Effector memory CD8-positive, alpha-beta T cell (primary cell): ENCODE data around the gene SULT1A2.
"Not testable (repeated sequence)": the region's sequence is repeated elsewhere in the genome, so short reads cannot be mapped to it uniquely, and the experiment has no call there.

ENCODE experiments used
- ATAC-seq: fragments of 150-1000 bp; cut with Tn5 transposase; replicated peaks from 2 replicates; pipeline ENCODE4 v1.10.0; 2021; ENCODE audit warnings: mild to moderate bottlenecking, moderate library complexity
- DNase-seq, 3 experiments: peaks; one replicate each; pipeline ENCODE4 v3.0.0; 2021
- H3K27ac Mint-ChIP-seq, 2 donors: one replicate each; pipeline ENCODE4 v1.8.0; 2022; ENCODE audit warnings: mild to moderate bottlenecking in 2 of 2, mixed read lengths in 2 of 2, moderate library complexity in 2 of 2
- H3K27me3 Mint-ChIP-seq, 2 donors: one replicate each; pipeline ENCODE4 v1.8.0; 2022; ENCODE audit warnings: mixed read lengths in 2 of 2
- H3K36me3 Mint-ChIP-seq: one replicate; pipeline ENCODE4 v1.8.0; 2022; ENCODE audit warnings: mild to moderate bottlenecking, moderate library complexity, mixed read lengths; ENCODE audit not compliant: insufficient read depth
- H3K4me1 Mint-ChIP-seq, 2 donors: one replicate each; pipeline ENCODE4 v1.8.0; 2022; ENCODE audit warnings: low read depth in 2 of 2, mixed read lengths in 2 of 2
- H3K4me3 Mint-ChIP-seq, 2 donors: one replicate each; pipeline ENCODE4 v1.8.0; 2022; ENCODE audit warnings: mild to moderate bottlenecking in 2 of 2, mixed read lengths in 2 of 2, moderate library complexity in 2 of 2
- H3K9me3 Mint-ChIP-seq, 2 donors: one replicate each; pipeline ENCODE4 v1.8.0; 2022; ENCODE audit warnings: mixed read lengths in 2 of 2
- total RNA-seq, 9 experiments: gene quantifications; one replicate each; lab custom pipeline; 2026; lab: John Stamatoyannopoulos, UW

SULT1A2 gene
- 0 to 0.49 (median 0) reads per million in 9 experiments for total RNA-seq

GRCh38 chr16:28596840-28597691, at the start of gene SULT1A2:
SULT1A2 (minus strand) TSS chr16:28597050; CDS start chr16:28595930, 1,120 bp downstream.
- Mint-ChIP-seq H3K4me3 (no peak within 1 kb of the TSS), H3K9me3 (no peaks in the 10 kb centered on the region), H3K27ac (peak within 1 kb of the TSS in 1 of 2 donors; percentile 29), H3K36me3 (peaks cover 7% of the 10 kb centered on the region), H3K4me1 (peaks cover 0 to 5% of the 10 kb centered on the region in 2 donors), H3K27me3 (no peaks in the 10 kb centered on the region)
- ATAC-seq (no peak), DNase-seq (no peak)

GRCh38 chr16:28639959-28640358, 43.1 kb upstream of the SULT1A2 start:
- not testable (repeated sequence) for H3K4me1 Mint-ChIP-seq, ATAC-seq, H3K9me3 Mint-ChIP-seq, H3K27ac Mint-ChIP-seq, H3K4me3 Mint-ChIP-seq, H3K36me3 Mint-ChIP-seq, DNase-seq, H3K27me3 Mint-ChIP-seq

GRCh38 chr16:28638359-28638758, 41.5 kb upstream of the SULT1A2 start:
- H3K27ac Mint-ChIP-seq, DNase-seq, H3K4me3 Mint-ChIP-seq, H3K4me1 Mint-ChIP-seq, ATAC-seq, H3K36me3 Mint-ChIP-seq, H3K9me3 Mint-ChIP-seq, H3K27me3 Mint-ChIP-seq: not testable (repeated sequence)

DNA sequence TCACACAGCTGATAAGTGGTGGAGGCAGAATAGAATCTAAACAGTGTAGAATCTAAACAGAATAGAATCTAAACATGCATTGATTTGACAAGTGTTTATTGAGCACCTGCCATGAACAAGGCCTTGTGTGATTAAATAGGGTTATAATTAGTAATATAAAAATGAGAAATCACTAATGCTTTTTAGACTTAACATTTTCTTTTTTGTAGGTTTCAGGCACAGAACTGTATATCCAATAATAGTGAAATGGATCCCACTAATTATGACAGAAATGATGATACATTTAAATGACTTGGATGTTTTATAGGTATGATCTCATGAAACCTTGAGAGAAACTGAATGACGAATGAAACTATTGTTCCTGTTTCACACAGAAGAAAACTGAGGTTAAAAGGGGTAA, 40.9 kb upstream of the SULT1A2 start, which contains the start of gene NPIPB8:
Gene NPIPB8 (plus strand): TSS at position 301 of the 400 bp plus-strand sequence. CDS start 296 bp downstream, outside the sequence.
- H3K36me3 Mint-ChIP-seq, H3K27me3 Mint-ChIP-seq, H3K27ac Mint-ChIP-seq, H3K4me1 Mint-ChIP-seq, H3K9me3 Mint-ChIP-seq, DNase-seq, ATAC-seq, H3K4me3 Mint-ChIP-seq: not testable (repeated sequence)

- H3K4me1 Mint-ChIP-seq, H3K27ac Mint-ChIP-seq, H3K36me3 Mint-ChIP-seq, H3K9me3 Mint-ChIP-seq, H3K4me3 Mint-ChIP-seq, DNase-seq, ATAC-seq, H3K27me3 Mint-ChIP-seq: not testable (repeated sequence)
Observed at GRCh38 chr16:28636093-28636823, 39.4 kb upstream of the SULT1A2 start.

DNA sequence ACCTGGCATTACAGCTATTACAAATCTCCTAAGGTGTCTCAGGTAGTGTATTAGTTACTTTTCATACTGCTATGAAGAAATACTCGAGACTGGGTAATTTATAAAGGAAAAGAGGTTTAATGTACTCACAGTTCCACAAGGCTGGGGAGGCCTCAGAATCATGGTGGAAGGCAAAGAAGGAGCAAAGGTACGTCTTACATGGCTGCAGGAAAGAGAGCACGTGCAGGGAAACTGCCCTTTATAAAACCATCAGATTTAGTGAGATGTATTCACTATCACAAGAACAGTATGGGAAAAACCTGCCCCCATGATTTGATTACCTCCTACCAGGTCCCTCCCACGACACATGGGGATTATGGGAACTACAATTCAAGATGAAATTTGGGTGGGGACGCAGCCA, 34.1 kb upstream of the SULT1A2 start:
- ATAC-seq, DNase-seq, H3K36me3 Mint-ChIP-seq, H3K27ac Mint-ChIP-seq, H3K4me1 Mint-ChIP-seq, H3K9me3 Mint-ChIP-seq, H3K27me3 Mint-ChIP-seq, H3K4me3 Mint-ChIP-seq: not testable (repeated sequence)

GRCh38 chr16:28623172-28623711, 26.4 kb upstream of the SULT1A2 start:
- ATAC-seq = peak; percentile 92
- H3K27ac Mint-ChIP-seq = peak overlapping the region; percentile 51 to 81

GRCh38 chr16:28622532-28623171, 25.8 kb upstream of the SULT1A2 start:
- not testable (repeated sequence) for H3K27me3 Mint-ChIP-seq, H3K9me3 Mint-ChIP-seq, DNase-seq, H3K36me3 Mint-ChIP-seq, ATAC-seq
- peaks cover 12 to 21% of the 10 kb centered on the region in 2 donors for H3K4me1 Mint-ChIP-seq
- H3K4me3 Mint-ChIP-seq = peak overlapping the region; percentile 76 to 77
- H3K27ac Mint-ChIP-seq = peak overlapping the region; percentile 51 to 81

More at GRCh38 chr16:28623172-28623711, 26.4 kb upstream of the SULT1A2 start:
- DNase-seq = peak; percentile 32 to 49 (median 45)
- no peaks in the 10 kb centered on the region for H3K9me3 Mint-ChIP-seq
- H3K27me3 Mint-ChIP-seq = peaks cover 0 to 8% of the 10 kb centered on the region in 2 donors
- peak overlapping the region; percentile 76 to 77 for H3K4me3 Mint-ChIP-seq
- peaks cover 12 to 21% of the 10 kb centered on the region in 2 donors for H3K4me1 Mint-ChIP-seq
- peaks cover 4% of the 10 kb centered on the region for H3K36me3 Mint-ChIP-seq

DNA sequence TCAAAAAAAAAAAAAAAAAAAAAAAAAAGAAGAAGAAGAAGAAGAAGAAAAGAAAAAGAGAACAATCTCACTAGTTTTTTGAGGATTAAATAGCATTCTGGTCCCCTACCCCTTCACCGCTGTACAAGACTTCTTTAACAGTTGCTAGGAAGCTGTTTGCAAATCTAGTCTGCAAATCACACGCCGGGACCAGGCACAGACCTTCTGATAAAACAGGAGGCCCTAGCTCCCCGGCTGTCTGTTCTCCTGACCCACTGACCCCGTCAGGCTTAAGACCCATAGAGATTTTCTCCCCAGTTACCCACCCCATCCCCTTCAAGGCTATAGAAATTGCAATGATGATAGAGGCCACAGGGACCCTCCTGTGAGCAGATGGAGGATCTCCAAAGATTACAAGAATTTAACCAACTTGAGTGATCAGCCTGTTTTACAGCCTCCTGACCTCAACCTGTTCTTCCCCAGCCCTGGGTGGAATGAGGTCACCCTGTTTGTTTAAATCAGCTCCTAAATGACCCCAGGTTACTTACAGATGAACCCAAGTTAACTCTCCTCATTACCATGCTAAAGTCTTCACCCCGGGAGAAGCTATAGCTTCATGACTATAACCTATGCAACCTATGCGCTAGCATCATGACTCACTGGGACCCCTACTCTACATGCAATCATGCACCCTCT, 24.8 kb upstream of the SULT1A2 start:
- Mint-ChIP-seq H3K9me3 (no peaks in the 10 kb centered on the region), H3K36me3 (peaks cover 10% of the 10 kb centered on the region), H3K27me3 (no peaks in the 10 kb centered on the region), H3K27ac (peak overlapping the region; percentile 39 to 81), H3K4me3 (peak overlapping the region; percentile 76 to 77), H3K4me1 (peaks cover 12 to 21% of the 10 kb centered on the region in 2 donors)
- no peak for ATAC-seq
- no peak for DNase-seq

DNA sequence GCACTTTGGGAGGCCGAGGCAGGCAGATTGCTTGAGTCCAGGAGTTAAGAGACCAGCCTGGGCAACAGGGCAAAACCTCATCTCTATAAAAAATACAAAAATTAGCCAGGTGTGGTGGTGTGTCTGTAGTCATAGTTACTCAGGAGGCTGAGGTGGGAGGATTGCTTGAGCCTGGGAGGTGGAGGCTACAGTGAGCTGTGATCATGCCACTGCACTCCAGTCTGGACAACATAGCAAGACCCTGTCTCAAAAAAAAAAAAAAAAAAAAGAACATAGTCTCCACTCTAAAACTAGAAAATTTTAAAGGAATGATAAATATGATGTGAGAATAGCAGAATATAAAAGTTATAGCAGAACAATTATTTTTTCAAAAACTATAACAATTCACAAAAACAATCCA, 23.5 kb upstream of the SULT1A2 start:
- H3K4me3 Mint-ChIP-seq, ATAC-seq, H3K27me3 Mint-ChIP-seq, DNase-seq, H3K9me3 Mint-ChIP-seq: not testable (repeated sequence)
- peak overlapping the region in 1 of 2 donors; percentile 6 for H3K27ac Mint-ChIP-seq
- H3K4me1 Mint-ChIP-seq = peaks cover 13 to 21% of the 10 kb centered on the region in 2 donors
- H3K36me3 Mint-ChIP-seq = peaks cover 11% of the 10 kb centered on the region

- no peaks in the 10 kb centered on the region for H3K9me3 Mint-ChIP-seq
- no peaks in the 10 kb centered on the region for H3K27me3 Mint-ChIP-seq
Observed at GRCh38 chr16:28617874-28618273, 21.0 kb upstream of the SULT1A2 start.

DNA sequence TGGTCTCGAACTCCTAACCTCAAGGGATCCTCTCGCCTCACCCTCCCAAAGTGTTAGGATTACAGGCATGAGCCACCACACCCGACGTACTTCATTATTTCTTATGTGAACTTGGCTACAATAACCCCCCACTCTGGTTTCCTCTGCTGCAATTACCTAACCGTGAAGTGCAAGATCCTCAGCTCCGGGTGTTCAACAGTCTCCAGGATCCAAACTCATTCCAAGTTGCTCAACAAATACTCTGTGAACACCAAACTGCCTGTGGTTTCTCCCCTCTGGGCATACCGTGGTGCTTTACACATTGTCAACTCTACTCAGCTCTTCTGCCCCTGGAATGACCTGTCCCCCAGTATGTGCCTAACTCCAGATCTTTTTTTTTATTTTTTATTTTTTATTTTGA, 19.8 kb upstream of the SULT1A2 start:
- Mint-ChIP-seq H3K4me3 (no peak overlapping the region), H3K36me3 (peaks cover 11% of the 10 kb centered on the region), H3K4me1 (peaks cover 1 to 3% of the 10 kb centered on the region in 2 donors), H3K27me3 (no peaks in the 10 kb centered on the region), H3K9me3 (no peaks in the 10 kb centered on the region), H3K27ac (peak overlapping the region in 1 of 2 donors; percentile 9)
- DNase-seq = no peak
- ATAC-seq = no peak

More at GRCh38 chr16:28617874-28618273, 21.0 kb upstream of the SULT1A2 start:
- Mint-ChIP-seq H3K36me3 (peaks cover 11% of the 10 kb centered on the region), H3K4me1 (peaks cover 9 to 14% of the 10 kb centered on the region in 2 donors), H3K4me3 (no peak overlapping the region), H3K27ac (peak overlapping the region in 1 of 2 donors; percentile 38)
- ATAC-seq (no peak), DNase-seq (no peak)
